ENCODE measurements around the gene TOGARAM1.
A peak's percentile ranks its signal among the peaks of the same experiment; 100 is the strongest.

TOGARAM1 gene

DNA sequence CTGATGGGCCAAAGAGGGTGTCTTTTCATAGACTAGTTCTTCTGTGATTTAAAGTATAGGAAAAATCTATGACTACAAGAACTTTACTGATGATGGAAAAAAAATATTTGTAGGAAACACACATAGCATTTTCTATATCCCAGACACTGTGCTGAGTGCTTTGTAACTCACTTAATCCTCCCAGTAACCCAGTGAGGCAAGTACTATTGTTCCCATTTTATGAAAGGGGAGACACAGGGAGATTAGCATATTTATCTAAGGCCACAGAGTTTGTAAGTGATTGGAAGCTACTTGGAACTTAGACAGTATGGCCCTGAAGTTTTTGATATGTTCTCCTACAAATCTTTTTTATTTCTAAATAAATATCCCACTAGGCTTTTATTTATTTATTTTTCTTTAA, 141.8 kb downstream of the TOGARAM1 start:
- DNase-seq = no peak

DNA sequence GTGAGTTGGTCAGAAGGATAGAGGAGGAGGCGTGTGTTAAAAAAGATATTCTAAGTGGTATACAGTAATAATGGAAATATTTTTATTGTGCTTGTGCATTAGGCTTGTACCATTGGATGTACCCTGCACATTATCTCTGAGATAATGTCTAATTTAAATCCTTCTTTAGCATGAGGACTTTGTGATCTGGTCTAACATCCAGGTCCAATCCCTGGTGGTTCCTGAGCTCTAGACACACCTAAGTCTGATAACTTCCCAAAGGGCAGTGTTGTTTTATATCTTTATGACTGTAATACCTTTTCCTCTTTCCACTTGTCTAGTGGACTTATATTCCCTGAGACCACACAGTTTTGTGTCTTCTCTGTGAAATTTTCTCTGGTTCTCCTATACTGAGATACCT, 142.6 kb downstream of the TOGARAM1 start:
- no peak for DNase-seq

DNA sequence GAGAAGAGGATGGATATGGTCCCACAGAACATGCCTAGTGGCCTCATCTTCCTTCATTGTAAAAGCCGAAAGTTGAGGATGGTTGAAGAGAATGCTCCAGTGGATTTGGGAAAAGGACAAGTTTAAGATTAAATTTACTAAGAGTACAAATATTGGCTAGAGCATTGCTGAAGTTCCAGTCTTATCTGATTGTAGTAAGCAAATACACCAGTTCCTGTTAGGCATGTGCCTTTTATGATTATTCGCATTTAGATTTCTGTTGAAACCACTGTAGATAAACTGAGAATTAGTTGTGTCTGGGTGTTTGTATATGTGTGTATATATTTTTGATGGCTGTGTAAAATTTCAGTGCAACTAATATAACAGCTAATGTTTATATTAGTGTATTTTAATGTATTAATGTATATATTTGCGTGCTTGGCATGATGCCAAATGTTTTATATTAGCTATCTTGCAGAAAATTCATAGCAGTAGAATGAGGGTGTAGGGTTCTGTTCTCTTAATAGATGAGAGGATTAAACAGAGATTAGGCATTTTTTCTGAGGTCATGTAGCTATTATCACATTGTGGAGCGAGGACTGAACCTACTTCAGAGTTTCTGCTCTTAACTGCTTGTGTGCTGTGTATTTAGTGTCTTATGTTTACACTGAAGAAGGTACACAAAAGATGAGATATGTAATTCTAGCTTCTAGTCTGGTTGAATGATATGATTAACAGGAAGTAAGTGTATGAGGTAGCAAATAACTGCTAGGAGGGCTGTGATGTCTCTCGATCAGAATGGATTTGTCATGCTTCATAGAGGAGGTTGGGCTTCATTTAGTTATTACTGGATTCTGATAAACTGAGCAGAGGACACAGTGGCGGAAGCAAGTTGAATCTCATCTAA, 151.1 kb downstream of the TOGARAM1 start:
- peak; percentile 51 for DNase-seq

DNA sequence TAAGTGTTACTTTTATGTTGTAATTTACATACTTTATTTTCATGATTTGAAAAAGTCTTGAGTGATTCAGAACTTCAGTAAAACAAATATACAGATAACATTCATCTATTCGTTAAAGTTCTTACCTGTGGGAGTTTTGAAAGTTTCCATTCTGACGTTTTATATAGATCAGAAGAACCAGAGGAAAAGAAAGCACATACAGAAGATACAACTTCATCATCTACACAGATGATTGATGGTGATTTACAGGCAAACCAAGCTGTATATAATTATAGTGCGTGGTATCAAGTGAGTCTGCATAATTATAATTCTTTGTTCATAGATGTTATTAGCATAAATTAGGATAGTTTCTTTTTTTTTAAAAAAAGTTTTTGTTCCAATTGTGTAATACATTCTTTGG, 152.3 kb downstream of the TOGARAM1 start:
- no peak for DNase-seq

DNA sequence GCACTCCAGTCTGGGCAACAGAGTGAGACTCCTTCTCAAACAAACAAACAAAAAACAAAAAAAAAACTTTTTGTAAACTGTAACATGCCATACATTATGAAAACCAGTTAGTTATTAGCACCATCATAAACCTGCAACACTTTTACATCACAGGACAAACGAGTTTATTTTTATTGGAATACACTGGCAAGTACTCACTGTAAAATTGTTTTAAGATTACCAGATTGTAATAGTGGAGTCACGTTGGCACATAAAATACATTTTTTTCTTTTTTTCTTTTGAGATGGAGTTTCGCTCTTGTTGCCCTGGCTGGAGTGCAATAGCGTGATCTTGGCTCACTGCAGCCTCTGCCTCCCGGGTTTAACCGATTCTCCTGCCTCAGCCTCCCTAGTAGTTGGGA, 156.6 kb downstream of the TOGARAM1 start:
- DNase-seq = no peak

DNA sequence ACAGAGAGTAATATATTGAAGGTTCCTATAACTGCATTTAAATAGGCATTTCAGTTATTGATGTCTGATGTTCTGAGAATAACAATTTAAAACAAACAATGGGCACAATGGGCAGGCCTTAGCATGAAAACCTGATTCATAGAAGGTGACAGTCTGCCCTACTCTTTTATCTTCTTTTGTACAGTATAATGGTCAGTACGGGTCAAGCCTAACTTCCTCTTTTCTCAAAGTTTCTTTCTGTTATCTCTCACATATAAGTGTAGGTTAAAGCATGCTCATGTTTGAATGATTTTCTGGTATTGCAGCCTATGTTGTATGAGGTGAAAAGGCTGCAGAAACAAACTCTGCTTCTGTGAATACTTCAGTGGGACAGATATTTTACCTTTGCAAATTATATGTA, 158.1 kb downstream of the TOGARAM1 start:
- no peak for DNase-seq

DNA sequence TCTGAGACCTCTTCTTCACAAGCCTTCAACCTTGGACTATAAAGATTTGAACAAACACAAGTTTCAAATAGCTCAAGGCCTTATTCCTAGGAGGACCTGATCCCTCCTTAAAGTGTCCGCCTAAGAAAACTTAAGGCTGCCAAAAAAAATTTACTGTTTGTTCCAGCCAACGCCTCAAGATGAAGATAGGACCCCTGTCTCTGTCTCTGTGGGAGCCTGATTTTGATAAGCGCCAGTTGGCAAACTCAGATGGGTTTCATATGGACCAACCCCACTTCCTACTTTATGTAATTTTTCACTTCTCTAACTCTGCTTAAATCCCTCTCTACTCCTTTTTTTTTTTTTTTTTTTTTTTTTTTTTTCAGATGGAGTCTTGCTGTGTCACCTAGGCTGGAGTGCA, 161.3 kb downstream of the TOGARAM1 start:
- no peak for DNase-seq
